HG02852 (cell line): Measurements from ENCODE around the gene DNAJC2.

Experiments used
- ATAC-seq: cut with Tn5 transposase; IDR thresholded peaks from one replicate; pipeline ENCODE4 v1.9.1; 2021; ENCODE audit warnings: mild to moderate bottlenecking, moderate library complexity; ENCODE audit not compliant: unreplicated experiment

DNAJC2 gene

GRCh38 chr7:103344453-103345149 is at the start of gene DNAJC2:
Gene DNAJC2 (minus strand): TSS chr7:103344767. CDS start chr7:103344622, 145 bp downstream.
- ATAC-seq, result peak; percentile 81

- no peak for ATAC-seq
Measured at GRCh38 chr7:103391976-103392375, 47.4 kb upstream of the DNAJC2 start.

- no peak for ATAC-seq
Measured at GRCh38 chr7:103391150-103391549, 46.6 kb upstream of the DNAJC2 start.

- no peak for ATAC-seq
Measured at GRCh38 chr7:103389263-103389662, 44.7 kb upstream of the DNAJC2 start.

- no peak for ATAC-seq
Measured at GRCh38 chr7:103388469-103389140, 44.0 kb upstream of the DNAJC2 start.

- no peak for ATAC-seq
Measured at GRCh38 chr7:103387242-103387641, 42.7 kb upstream of the DNAJC2 start.

- no peak for ATAC-seq
Measured at GRCh38 chr7:103382032-103382402, 37.5 kb upstream of the DNAJC2 start.

- ATAC-seq, result no peak
Measured at GRCh38 chr7:103381280-103382031, 36.9 kb upstream of the DNAJC2 start.

GRCh38 chr7:103380395-103381191 is 36.0 kb upstream of the DNAJC2 start:
- ATAC-seq, result no peak

GRCh38 chr7:103379270-103379975 is 34.9 kb upstream of the DNAJC2 start:
- ATAC-seq, result no peak

GRCh38 chr7:103373866-103374643 is 29.5 kb upstream of the DNAJC2 start:
- ATAC-seq, result no peak

GRCh38 chr7:103369432-103369831 is 24.9 kb upstream of the DNAJC2 start:
- ATAC-seq, result no peak

GRCh38 chr7:103349805-103350204 is 5.2 kb upstream of the DNAJC2 start:
- ATAC-seq, result no peak

GRCh38 chr7:103348959-103349358 is 4.4 kb upstream of the DNAJC2 start:
- ATAC-seq, result no peak

GRCh38 chr7:103348452-103348851 is 3.9 kb upstream of the DNAJC2 start:
- ATAC-seq, result no peak

GRCh38 chr7:103347507-103348267 is 3.1 kb upstream of the DNAJC2 start, which contains the start of gene PSMC2:
Gene PSMC2 (plus strand): TSS chr7:103347643. CDS start chr7:103347712, 69 bp downstream.
- peak; percentile 69 for ATAC-seq

GRCh38 chr7:103346396-103346795 is 1.8 kb upstream of the DNAJC2 start:
- ATAC-seq, result no peak

GRCh38 chr7:103343758-103344452 is 662 bp downstream of the DNAJC2 start:
- peak; percentile 16 for ATAC-seq
